Mammary epithelial cell (primary cell): ENCODE results near the gene TMEM91.

ENCODE experiments used
- EZH2 ChIP-seq: IDR thresholded peaks from 2 replicates; pipeline ENCODE4 v1.6.1; 2012; ENCODE audit warnings: low read length, inconsistent platforms, borderline replicate concordance
- TF ChIP-seq, protein P1 (sequence below), 2 donors: IDR thresholded peaks in 1 of 2; conservative IDR thresholded peaks in 1 of 2; 2 replicates each; pipeline ENCODE4 v1.5.1; 2011 to 2012; ENCODE audit warnings: inconsistent platforms in 2 of 2, low read length in 2 of 2, mild to moderate bottlenecking in 2 of 2, control low read depth in 1 of 2, low read depth in 1 of 2; ENCODE audit not compliant: insufficient read depth in 1 of 2; ENCODE audit errors: extremely low read depth in 1 of 2

DNA sequence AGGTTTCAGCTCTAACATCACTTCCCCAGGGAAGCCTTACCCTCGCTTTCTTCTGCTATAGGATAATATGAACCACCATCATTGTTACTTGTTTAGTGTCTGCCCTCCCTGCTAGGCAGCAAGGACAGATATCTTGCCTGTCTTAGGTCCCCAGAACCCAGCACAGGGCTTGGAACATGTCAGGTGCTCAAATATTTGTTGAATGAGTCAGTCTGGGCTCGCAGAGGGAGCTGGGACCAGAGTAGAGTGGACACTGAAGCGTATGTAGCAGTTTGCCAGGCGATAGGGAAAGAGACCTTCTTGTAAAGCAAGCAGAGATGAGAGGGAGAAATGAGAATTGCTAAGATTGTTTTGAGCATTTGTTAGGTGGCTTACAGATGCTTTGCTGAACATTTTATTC is 33.0 kb downstream of the TMEM91 start:
- TF ChIP-seq, protein P1, sequence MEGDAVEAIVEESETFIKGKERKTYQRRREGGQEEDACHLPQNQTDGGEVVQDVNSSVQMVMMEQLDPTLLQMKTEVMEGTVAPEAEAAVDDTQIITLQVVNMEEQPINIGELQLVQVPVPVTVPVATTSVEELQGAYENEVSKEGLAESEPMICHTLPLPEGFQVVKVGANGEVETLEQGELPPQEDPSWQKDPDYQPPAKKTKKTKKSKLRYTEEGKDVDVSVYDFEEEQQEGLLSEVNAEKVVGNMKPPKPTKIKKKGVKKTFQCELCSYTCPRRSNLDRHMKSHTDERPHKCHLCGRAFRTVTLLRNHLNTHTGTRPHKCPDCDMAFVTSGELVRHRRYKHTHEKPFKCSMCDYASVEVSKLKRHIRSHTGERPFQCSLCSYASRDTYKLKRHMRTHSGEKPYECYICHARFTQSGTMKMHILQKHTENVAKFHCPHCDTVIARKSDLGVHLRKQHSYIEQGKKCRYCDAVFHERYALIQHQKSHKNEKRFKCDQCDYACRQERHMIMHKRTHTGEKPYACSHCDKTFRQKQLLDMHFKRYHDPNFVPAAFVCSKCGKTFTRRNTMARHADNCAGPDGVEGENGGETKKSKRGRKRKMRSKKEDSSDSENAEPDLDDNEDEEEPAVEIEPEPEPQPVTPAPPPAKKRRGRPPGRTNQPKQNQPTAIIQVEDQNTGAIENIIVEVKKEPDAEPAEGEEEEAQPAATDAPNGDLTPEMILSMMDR (conservative IDR thresholded peaks at IDR 0.05 in 1 of 2, IDR thresholded peaks at IDR 0.05 in 1 of 2; ENCODE audit: extremely low read depth in 1 of 2, insufficient read depth in 1 of 2, low read depth in 1 of 2, low read length in 2 of 2) = no peak
- no peak for TF ChIP-seq EZH2
